Chondrocyte (in vitro differentiated cells): ENCODE data around the gene SLC30A3. TPM values are rescaled to one million over a fixed set of nuclear protein-coding genes. Genes with fewer than 3 reads are reported as not detected.

ENCODE experiments used
- DNase-seq: peaks from one replicate; pipeline ENCODE4 v3.0.0; 2021; ENCODE audit warnings: mixed read lengths, low spot score
- H3K27ac Mint-ChIP-seq: one replicate; pipeline ENCODE4 v1.8.0; 2021; ENCODE audit warnings: mild to moderate bottlenecking, moderate library complexity, mixed read lengths; ENCODE audit not compliant: unreplicated experiment
- H3K27me3 Mint-ChIP-seq: 2 replicates; pipeline ENCODE4 v1.8.0; 2021; ENCODE audit warnings: low read depth, mixed read lengths
- H3K36me3 Mint-ChIP-seq: 2 replicates; pipeline ENCODE4 v1.8.0; 2021; ENCODE audit warnings: low read depth, mixed read lengths
- H3K4me1 Mint-ChIP-seq: 2 replicates; pipeline ENCODE4 v1.8.0; 2021; ENCODE audit warnings: low read depth, mild to moderate bottlenecking, mixed read lengths
- H3K4me3 Mint-ChIP-seq: one replicate; pipeline ENCODE4 v1.8.0; 2021; ENCODE audit warnings: mild to moderate bottlenecking, moderate library complexity, mixed read lengths; ENCODE audit not compliant: unreplicated experiment
- H3K9me3 Mint-ChIP-seq: 2 replicates; pipeline ENCODE4 v1.8.0; 2021; ENCODE audit warnings: low read depth, mixed read lengths
- total RNA-seq: library from RNA; stranded (reverse); gene quantifications from 3 replicates; pipeline ENCODE4 v1.2.1, GENCODE V29; 2021
- TF ChIP-seq, protein P1 (sequence below): fragments of 200-600 bp; sonication (generic); IDR thresholded peaks from 2 replicates; pipeline ENCODE4 v1.5.0; 2021; ENCODE audit warnings: antibody characterized with exemption, mild to moderate bottlenecking, moderate library complexity

SLC30A3 gene
- total RNA-seq, 1 donor from 2014 or later: 0.17 TPM

DNA sequence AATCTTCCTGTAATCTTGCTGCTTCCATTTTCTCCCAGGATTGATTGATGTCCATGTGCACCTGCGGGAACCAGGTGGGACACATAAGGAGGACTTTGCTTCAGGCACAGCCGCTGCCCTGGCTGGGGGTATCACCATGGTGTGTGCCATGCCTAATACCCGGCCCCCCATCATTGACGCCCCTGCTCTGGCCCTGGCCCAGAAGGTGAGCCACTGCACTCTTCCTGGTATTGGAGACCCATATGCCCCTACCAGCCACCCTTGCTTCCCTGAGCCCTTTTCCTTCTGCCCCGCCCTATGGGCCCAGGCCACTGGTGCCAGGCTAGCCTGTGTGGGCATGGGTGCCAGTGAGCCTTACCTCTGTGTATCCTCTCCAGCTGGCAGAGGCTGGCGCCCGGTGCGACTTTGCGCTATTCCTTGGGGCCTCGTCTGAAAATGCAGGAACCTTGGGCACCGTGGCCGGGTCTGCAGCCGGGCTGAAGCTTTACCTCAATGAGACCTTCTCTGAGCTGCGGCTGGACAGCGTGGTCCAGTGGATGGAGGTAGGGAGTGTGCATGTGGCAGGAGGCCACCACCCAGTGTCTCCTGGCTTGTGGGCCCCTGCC is 25.4 kb downstream of the SLC30A3 start:
- TF ChIP-seq, protein P1, sequence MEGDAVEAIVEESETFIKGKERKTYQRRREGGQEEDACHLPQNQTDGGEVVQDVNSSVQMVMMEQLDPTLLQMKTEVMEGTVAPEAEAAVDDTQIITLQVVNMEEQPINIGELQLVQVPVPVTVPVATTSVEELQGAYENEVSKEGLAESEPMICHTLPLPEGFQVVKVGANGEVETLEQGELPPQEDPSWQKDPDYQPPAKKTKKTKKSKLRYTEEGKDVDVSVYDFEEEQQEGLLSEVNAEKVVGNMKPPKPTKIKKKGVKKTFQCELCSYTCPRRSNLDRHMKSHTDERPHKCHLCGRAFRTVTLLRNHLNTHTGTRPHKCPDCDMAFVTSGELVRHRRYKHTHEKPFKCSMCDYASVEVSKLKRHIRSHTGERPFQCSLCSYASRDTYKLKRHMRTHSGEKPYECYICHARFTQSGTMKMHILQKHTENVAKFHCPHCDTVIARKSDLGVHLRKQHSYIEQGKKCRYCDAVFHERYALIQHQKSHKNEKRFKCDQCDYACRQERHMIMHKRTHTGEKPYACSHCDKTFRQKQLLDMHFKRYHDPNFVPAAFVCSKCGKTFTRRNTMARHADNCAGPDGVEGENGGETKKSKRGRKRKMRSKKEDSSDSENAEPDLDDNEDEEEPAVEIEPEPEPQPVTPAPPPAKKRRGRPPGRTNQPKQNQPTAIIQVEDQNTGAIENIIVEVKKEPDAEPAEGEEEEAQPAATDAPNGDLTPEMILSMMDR: no peak

DNA sequence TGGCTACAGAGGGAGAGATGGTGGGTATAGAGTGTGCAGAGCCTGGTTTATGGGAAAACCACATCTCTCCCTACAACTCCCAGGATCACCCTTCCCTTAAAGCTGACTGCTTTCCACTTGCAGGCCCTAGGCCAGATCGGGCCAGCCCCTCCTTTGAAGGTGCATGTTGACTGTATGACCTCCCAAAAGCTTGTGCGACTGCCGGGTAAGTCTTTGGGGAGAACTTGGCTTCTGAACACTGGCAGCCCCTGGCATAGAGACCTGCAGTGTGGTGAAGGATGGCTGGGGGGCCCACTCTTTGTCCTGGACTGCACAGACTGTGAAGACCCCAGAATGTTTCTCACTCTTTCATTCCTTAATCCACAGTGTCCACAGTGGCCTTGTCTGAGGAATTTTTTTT is 26.2 kb downstream of the SLC30A3 start:
- TF ChIP-seq, protein P1: no peak
- Mint-ChIP-seq H3K4me3 (no peak overlapping the region), H3K36me3 (peaks cover 73% of the 10 kb centered on the region), H3K27ac (no peak overlapping the region), H3K4me1 (no peaks in the 10 kb centered on the region), H3K27me3 (no peaks in the 10 kb centered on the region), H3K9me3 (no peaks in the 10 kb centered on the region)
- peak; percentile 57 for DNase-seq

More for the DNA sequence above, 25.4 kb downstream of the SLC30A3 start:
- H3K27ac Mint-ChIP-seq: no peak overlapping the region
- no peaks in the 10 kb centered on the region for H3K4me1 Mint-ChIP-seq
- H3K9me3 Mint-ChIP-seq: no peaks in the 10 kb centered on the region
- DNase-seq: peak; percentile 72
- H3K36me3 Mint-ChIP-seq: peaks cover 76% of the 10 kb centered on the region
- no peak overlapping the region for H3K4me3 Mint-ChIP-seq
- no peaks in the 10 kb centered on the region for H3K27me3 Mint-ChIP-seq

DNA sequence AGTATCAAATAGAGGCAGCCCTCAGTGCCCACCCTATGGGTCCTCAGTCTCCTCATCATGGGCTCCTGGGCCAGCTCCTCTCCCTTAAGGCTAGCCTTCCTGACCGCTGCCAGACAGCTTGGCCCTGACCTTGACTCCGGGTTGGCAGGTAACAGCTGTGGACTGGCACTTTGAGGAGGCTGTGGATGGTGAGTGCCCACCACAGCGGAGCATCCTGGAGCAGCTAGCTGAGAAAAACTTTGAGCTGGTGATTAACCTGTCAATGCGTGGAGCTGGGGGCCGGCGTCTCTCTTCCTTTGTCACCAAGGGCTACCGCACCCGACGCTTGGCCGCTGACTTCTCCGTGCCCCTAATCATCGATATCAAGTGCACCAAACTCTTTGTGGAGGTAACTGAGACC is 26.7 kb downstream of the SLC30A3 start:
- H3K27me3 Mint-ChIP-seq: no peaks in the 10 kb centered on the region
- H3K27ac Mint-ChIP-seq: no peak overlapping the region
- H3K4me3 Mint-ChIP-seq: no peak overlapping the region
- DNase-seq: peak; percentile 49
- H3K36me3 Mint-ChIP-seq: peaks cover 73% of the 10 kb centered on the region
- TF ChIP-seq, protein P1: no peak
- no peaks in the 10 kb centered on the region for H3K9me3 Mint-ChIP-seq
- no peaks in the 10 kb centered on the region for H3K4me1 Mint-ChIP-seq

DNA sequence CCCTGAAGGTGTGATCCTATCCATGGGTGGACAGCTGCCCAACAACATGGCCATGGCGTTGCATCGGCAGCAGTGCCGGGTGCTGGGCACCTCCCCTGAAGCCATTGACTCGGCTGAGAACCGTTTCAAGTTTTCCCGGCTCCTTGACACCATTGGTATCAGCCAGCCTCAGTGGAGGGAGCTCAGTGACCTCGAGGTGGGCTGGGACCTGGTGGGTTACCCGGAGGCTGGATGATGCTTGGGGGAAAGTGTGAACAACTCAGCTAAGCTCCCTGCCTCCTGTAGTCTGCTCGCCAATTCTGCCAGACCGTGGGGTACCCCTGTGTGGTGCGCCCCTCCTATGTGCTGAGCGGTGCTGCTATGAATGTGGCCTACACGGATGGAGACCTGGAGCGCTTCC is 29.5 kb downstream of the SLC30A3 start:
- DNase-seq: no peak
- no peaks in the 10 kb centered on the region for H3K4me1 Mint-ChIP-seq
- H3K27ac Mint-ChIP-seq: no peak overlapping the region
- no peaks in the 10 kb centered on the region for H3K27me3 Mint-ChIP-seq
- H3K9me3 Mint-ChIP-seq: no peaks in the 10 kb centered on the region
- TF ChIP-seq, protein P1: no peak
- H3K4me3 Mint-ChIP-seq: no peak overlapping the region
- peaks cover 56% of the 10 kb centered on the region for H3K36me3 Mint-ChIP-seq

DNA sequence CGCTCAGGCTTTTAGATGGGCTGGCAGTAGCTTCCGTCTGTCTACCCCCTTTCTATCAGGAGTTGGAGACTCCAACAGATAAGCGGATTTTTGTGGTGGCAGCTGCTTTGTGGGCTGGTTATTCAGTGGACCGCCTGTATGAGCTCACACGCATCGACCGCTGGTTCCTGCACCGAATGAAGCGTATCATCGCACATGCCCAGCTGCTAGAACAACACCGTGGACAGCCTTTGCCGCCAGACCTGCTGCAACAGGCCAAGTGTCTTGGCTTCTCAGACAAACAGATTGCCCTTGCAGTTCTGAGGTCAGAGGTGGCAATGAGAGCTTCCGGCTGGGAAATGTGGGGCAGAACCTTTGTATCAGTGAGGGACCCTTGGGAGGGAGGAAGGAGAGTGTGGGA is 30.9 kb downstream of the SLC30A3 start:
- no peak overlapping the region for H3K4me3 Mint-ChIP-seq
- TF ChIP-seq, protein P1: no peak
- H3K27ac Mint-ChIP-seq: no peak overlapping the region
- H3K36me3 Mint-ChIP-seq: peaks cover 52% of the 10 kb centered on the region
- no peaks in the 10 kb centered on the region for H3K9me3 Mint-ChIP-seq
- no peaks in the 10 kb centered on the region for H3K27me3 Mint-ChIP-seq
- peak; percentile 65 for DNase-seq
- no peaks in the 10 kb centered on the region for H3K4me1 Mint-ChIP-seq
